ENCODE results near the gene RAX. TPM values are rescaled to one million over a fixed set of nuclear protein-coding genes. Genes with fewer than 3 reads are reported as not detected.

Gene RAX
- total RNA-seq, 6 experiments from 2014 or later, result not detected

DNA sequence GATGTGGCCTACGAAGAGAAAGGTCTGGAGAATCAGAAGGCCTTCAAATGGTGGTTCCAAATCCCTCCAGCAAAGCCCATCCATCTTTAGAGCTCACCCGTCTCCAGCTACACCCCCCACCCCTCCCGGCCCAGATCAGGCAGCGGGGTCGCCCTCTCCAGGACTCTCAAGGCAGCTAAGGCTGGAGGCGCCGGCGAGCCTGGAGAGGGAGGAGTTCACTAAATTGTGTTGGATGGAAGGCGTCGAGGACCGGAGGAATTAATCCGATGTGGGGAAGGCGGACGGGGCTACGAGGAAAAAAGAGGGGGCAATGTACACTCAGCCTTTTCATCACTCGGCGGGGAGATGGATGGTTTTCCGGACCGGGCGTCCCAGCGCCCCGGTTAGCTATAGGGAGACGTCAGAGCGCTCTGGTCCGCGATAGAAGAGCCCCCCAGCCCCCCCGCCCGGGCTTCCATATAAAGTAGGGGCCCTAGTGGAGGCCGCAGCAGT is 53.5 kb downstream of the RAX start, which contains the start of gene GRP:
Gene GRP (plus strand): TSS at position 487 of the 492 bp plus-strand sequence. CDS start 108 bp downstream, outside the sequence.
- Mint-ChIP-seq H3K4me1 (ENCODE audit: low read depth) (peaks cover 17% of the 10 kb centered on the region), H3K27ac (no peak within 1 kb of the TSS), H3K36me3 (ENCODE audit: low read depth) (0 out of 2 replicates have a peak, but pooled peaks cover 5% of the 10 kb centered on the region), H3K27me3 (ENCODE audit: insufficient read depth) (peaks cover 68% of the 10 kb centered on the region), H3K9me3 (no peaks in the 10 kb centered on the region), H3K4me3 (peak within 1 kb of the TSS; percentile 85)
- TF ChIP-seq, protein P1, sequence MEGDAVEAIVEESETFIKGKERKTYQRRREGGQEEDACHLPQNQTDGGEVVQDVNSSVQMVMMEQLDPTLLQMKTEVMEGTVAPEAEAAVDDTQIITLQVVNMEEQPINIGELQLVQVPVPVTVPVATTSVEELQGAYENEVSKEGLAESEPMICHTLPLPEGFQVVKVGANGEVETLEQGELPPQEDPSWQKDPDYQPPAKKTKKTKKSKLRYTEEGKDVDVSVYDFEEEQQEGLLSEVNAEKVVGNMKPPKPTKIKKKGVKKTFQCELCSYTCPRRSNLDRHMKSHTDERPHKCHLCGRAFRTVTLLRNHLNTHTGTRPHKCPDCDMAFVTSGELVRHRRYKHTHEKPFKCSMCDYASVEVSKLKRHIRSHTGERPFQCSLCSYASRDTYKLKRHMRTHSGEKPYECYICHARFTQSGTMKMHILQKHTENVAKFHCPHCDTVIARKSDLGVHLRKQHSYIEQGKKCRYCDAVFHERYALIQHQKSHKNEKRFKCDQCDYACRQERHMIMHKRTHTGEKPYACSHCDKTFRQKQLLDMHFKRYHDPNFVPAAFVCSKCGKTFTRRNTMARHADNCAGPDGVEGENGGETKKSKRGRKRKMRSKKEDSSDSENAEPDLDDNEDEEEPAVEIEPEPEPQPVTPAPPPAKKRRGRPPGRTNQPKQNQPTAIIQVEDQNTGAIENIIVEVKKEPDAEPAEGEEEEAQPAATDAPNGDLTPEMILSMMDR (IDR thresholded peaks at IDR 0.05), result no peak
- no peak for DNase-seq

DNA sequence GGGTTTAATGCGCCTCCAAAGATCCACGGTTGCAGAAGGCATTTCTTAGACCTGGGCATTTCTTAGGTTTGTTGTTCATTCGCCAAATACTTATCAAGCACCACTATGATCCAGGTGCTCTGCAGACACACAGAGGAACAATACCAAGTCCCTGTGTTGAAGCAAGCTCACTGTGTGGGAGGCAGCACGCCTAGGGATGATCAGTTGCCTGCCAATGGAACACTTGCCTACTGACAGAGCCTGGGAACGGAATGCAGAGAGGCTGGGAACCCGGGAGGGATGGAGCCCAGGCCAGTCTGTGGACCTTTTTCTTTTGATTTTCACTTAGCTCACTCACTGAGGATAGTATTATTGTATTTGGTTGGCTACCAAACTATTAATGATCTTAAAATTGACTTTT is 55.2 kb downstream of the RAX start:
- H3K9me3 Mint-ChIP-seq, result no peaks in the 10 kb centered on the region
- no peak overlapping the region for H3K4me3 Mint-ChIP-seq
- H3K27me3 Mint-ChIP-seq (ENCODE audit: insufficient read depth), result peaks cover 74% of the 10 kb centered on the region
- no peak for DNase-seq
- peaks cover 17% of the 10 kb centered on the region for H3K4me1 Mint-ChIP-seq (ENCODE audit: low read depth)
- H3K27ac Mint-ChIP-seq, result no peak overlapping the region
- H3K36me3 Mint-ChIP-seq (ENCODE audit: low read depth), result 0 out of 2 replicates have a peak, but pooled peaks cover 5% of the 10 kb centered on the region
- TF ChIP-seq, protein P1 (IDR thresholded peaks at IDR 0.05), result no peak

Other genes with a start within 250 kb of the RAX start
- 10 to 100 TPM; 39.5 to 59.8 (median 50.8) TPM for gene SEC11C, start 133.6 kb downstream of the RAX start, total RNA-seq (2021; fragmentation: NEBNext Ultra II Directional; extraction: Animal tissue kit (Norgen Biotek cat#: 25700))
- gene GRP, start 53.3 kb downstream of the RAX start, total RNA-seq (2021; fragmentation: NEBNext Ultra II Directional; extraction: Animal tissue kit (Norgen Biotek cat#: 25700)), result not detected
- gene CPLX4, start 45.2 kb upstream of the RAX start, total RNA-seq (2021; fragmentation: NEBNext Ultra II Directional; extraction: Animal tissue kit (Norgen Biotek cat#: 25700)), result not detected
- 100 to 1,000 TPM; 128 to 159 (median 149) TPM for gene LMAN1, start 85.8 kb upstream of the RAX start, total RNA-seq (2021; fragmentation: NEBNext Ultra II Directional; extraction: Animal tissue kit (Norgen Biotek cat#: 25700))